HG03521 (cell line): ENCODE results near the gene ZNF133.

Experiments used
- ATAC-seq: cut with Tn5 transposase; IDR thresholded peaks from one replicate; pipeline ENCODE4 v1.9.1; 2021; ENCODE audit warnings: mild to moderate bottlenecking, moderate library complexity; ENCODE audit not compliant: unreplicated experiment

Gene ZNF133

DNA sequence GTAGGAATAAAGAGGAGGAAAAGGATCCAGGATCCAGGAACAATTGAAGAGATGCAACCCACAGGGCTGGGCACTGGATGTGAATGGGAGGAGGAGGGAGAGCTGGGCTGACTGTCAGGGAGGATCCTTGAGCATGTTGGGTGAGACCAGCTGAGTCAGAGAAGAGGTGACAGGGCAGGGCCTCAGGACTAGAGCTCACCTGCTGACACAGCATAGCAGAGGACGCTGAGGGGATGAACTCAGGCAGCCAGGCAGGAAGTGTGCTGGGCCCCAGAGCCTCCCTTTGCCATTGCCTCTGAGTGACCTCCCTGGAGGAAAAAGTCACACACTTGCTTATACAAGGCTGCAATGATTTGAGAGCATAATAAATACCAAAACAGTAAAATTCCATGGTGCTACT, 72.3 kb downstream of the ZNF133 start:
- ATAC-seq: no peak

DNA sequence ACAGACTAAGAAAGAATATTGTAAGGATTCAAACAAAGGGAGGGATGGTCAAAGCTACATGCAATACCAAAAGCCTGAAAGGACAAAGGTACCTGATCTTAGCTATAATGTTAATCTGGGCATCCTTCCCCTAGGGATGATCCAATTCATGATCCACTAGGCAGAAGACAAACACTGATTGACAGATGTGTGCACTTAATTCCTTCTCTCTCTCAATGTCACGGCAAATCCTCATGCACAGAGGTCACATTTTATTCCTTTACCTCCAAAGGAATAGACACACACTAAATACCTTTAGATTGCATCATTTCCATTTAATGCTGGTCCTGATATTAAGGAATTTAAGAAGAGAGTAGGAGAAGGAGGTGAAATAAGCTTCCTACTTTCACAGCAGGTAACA, 73.4 kb downstream of the ZNF133 start:
- ATAC-seq: no peak

DNA sequence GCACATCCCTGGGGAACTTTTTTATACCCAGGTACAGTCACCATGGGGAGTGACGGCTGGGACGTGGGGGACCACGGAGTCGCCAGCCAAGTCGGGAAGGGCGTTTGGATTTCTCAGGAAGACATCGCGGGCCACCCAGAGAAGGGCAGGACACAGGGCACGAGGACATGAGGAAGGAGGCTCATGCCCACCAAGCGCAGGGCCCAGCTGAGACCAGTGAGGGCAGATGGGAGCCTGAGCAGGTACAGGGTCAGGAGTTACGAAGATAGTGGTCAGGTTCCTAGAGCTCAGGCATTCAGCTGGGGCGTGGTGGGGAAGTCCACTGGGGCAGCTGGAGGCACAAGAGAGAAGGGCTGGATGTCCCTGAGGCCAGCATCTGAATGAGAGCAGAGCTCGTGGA, 74.6 kb downstream of the ZNF133 start:
- ATAC-seq: no peak

- no peak for ATAC-seq
Measured at GRCh38 chr20:18363708-18364107, 75.4 kb downstream of the ZNF133 start.

GRCh38 chr20:18364768-18365167, 76.4 kb downstream of the ZNF133 start:
- no peak for ATAC-seq
